Measurements from ENCODE around the gene SNX20. TPM values are rescaled to one million over a fixed set of nuclear protein-coding genes. Genes with fewer than 3 reads are reported as not detected.

SNX20 gene
- total RNA-seq, 2 experiments from 2014 or later = 60.0 to 72.1 TPM

GRCh38 chr16:50683689-50684374 is 2.7 kb upstream of the SNX20 start:
- peak; percentile 90 for DNase-seq
- CTCF ChIA-PET = interaction anchor here (1.2 to 4.8 kb wide), 9 partner anchors 12 to 123 kb away, joined by 3 to 46 read pairs (median 8); no protein-coding TSS in a partner anchor
- Mint-ChIP-seq H3K27me3 (no peaks in the 10 kb centered on the region), H3K4me3 (peak overlapping the region; percentile 60), H3K36me3 (peaks cover 15% of the 10 kb centered on the region), H3K9me3 (ENCODE audit: low read depth) (no peaks in the 10 kb centered on the region), H3K4me1 (peaks cover 66% of the 10 kb centered on the region), H3K27ac (peak overlapping the region; percentile 89)
- ATAC-seq = peak; percentile 59

GRCh38 chr16:50680556-50680893 is 587 bp downstream of the SNX20 start:
- Mint-ChIP-seq H3K36me3 (peaks cover 45% of the 10 kb centered on the region), H3K27ac (peak overlapping the region; percentile 93), H3K27me3 (no peaks in the 10 kb centered on the region), H3K4me1 (peaks cover 80% of the 10 kb centered on the region), H3K4me3 (peak overlapping the region; percentile 81), H3K9me3 (ENCODE audit: low read depth) (no peaks in the 10 kb centered on the region)
- CTCF ChIA-PET = interaction anchor here (1.1 to 8.8 kb wide), 8 partner anchors 9 to 353 kb away, joined by 3 to 140 read pairs (median 10); no protein-coding TSS in a partner anchor
- no peak for ATAC-seq
- no peak for DNase-seq

- CTCF ChIA-PET = interaction anchor here (1.1 to 8.8 kb wide), 8 partner anchors 8 to 655 kb away, joined by 3 to 140 read pairs (median 10); partner anchors contain the start of gene CNEP1R1
- Mint-ChIP-seq H3K27me3 (no peaks in the 10 kb centered on the region), H3K27ac (peak overlapping the region; percentile 93), H3K9me3 (ENCODE audit: low read depth) (no peaks in the 10 kb centered on the region), H3K4me3 (peak overlapping the region; percentile 81), H3K36me3 (peaks cover 51% of the 10 kb centered on the region), H3K4me1 (peaks cover 75% of the 10 kb centered on the region)
- no peak for DNase-seq
- ATAC-seq = no peak
Observed at GRCh38 chr16:50679676-50680555, 1.2 kb downstream of the SNX20 start.

- DNase-seq (no peak), ATAC-seq (no peak)
- H3K27me3 Mint-ChIP-seq = no peaks in the 10 kb centered on the region
- H3K9me3 Mint-ChIP-seq (ENCODE audit: low read depth) = no peaks in the 10 kb centered on the region
- peaks cover 70% of the 10 kb centered on the region for H3K4me1 Mint-ChIP-seq
- CTCF ChIA-PET = interaction anchor here (1.3 to 8.8 kb wide), 8 partner anchors 8 to 654 kb away, joined by 3 to 140 read pairs (median 13); partner anchors contain the start of genes CNEP1R1 and CYLD
- peak overlapping the region; percentile 81 for H3K4me3 Mint-ChIP-seq
- H3K36me3 Mint-ChIP-seq = peaks cover 58% of the 10 kb centered on the region
- H3K27ac Mint-ChIP-seq = peak overlapping the region; percentile 93
Observed at GRCh38 chr16:50679266-50679665, 1.8 kb downstream of the SNX20 start.

- Mint-ChIP-seq H3K4me1 (peaks cover 63% of the 10 kb centered on the region), H3K27me3 (no peaks in the 10 kb centered on the region), H3K36me3 (peaks cover 64% of the 10 kb centered on the region), H3K27ac (peak overlapping the region; percentile 70), H3K4me3 (peak overlapping the region; percentile 28), H3K9me3 (ENCODE audit: low read depth) (peaks cover 3% of the 10 kb centered on the region)
- ATAC-seq (no peak), DNase-seq (no peak)
- CTCF ChIA-PET = interaction anchor here (0.7 to 8.8 kb wide), 9 partner anchors 12 to 653 kb away, joined by 3 to 140 read pairs (median 4); partner anchors contain the start of genes CNEP1R1 and CYLD
Observed at GRCh38 chr16:50678531-50678930, 2.6 kb downstream of the SNX20 start.

GRCh38 chr16:50677351-50677750 is 3.8 kb downstream of the SNX20 start:
- Mint-ChIP-seq H3K27me3 (no peaks in the 10 kb centered on the region), H3K9me3 (ENCODE audit: low read depth) (peaks cover 9% of the 10 kb centered on the region), H3K4me1 (peaks cover 52% of the 10 kb centered on the region), H3K4me3 (no peak overlapping the region), H3K36me3 (peaks cover 73% of the 10 kb centered on the region), H3K27ac (peak overlapping the region; percentile 61)
- no peak for ATAC-seq
- CTCF ChIA-PET = interaction anchor here (0.5 to 8.8 kb wide), 6 partner anchors 11 to 128 kb away, joined by 3 to 140 read pairs (median 6); no protein-coding TSS in a partner anchor
- no peak for DNase-seq

GRCh38 chr16:50676684-50677225 is 4.4 kb downstream of the SNX20 start:
- Mint-ChIP-seq H3K36me3 (peaks cover 79% of the 10 kb centered on the region), H3K4me3 (no peak overlapping the region), H3K27ac (peak overlapping the region; percentile 56), H3K4me1 (peaks cover 47% of the 10 kb centered on the region), H3K9me3 (ENCODE audit: low read depth) (peaks cover 9% of the 10 kb centered on the region), H3K27me3 (no peaks in the 10 kb centered on the region)
- DNase-seq (no peak), ATAC-seq (no peak)
- CTCF ChIA-PET = interaction anchor here (0.5 to 8.8 kb wide), 5 partner anchors 10 to 130 kb away, joined by 3 to 140 read pairs (median 4); no protein-coding TSS in a partner anchor

- no peaks in the 10 kb centered on the region for H3K27me3 Mint-ChIP-seq
- peaks cover 12% of the 10 kb centered on the region for H3K9me3 Mint-ChIP-seq (ENCODE audit: low read depth)
- no peak for DNase-seq
- H3K36me3 Mint-ChIP-seq = peaks cover 87% of the 10 kb centered on the region
- no peak overlapping the region for H3K4me3 Mint-ChIP-seq
- no peak overlapping the region for H3K27ac Mint-ChIP-seq
- CTCF ChIA-PET = interaction anchor here (0.8 to 8.8 kb wide), 8 partner anchors 9 to 464 kb away, joined by 3 to 140 read pairs (median 4); no protein-coding TSS in a partner anchor
- no peak for ATAC-seq
- H3K4me1 Mint-ChIP-seq = peaks cover 45% of the 10 kb centered on the region
Observed at GRCh38 chr16:50675686-50676610, 5.2 kb downstream of the SNX20 start.

GRCh38 chr16:50674831-50675230 is 6.3 kb downstream of the SNX20 start:
- no peak for ATAC-seq
- peaks cover 40% of the 10 kb centered on the region for H3K4me1 Mint-ChIP-seq
- H3K27ac Mint-ChIP-seq = no peak overlapping the region
- H3K4me3 Mint-ChIP-seq = no peak overlapping the region
- CTCF ChIA-PET = interaction anchor here (1.1 to 8.8 kb wide), 5 partner anchors 8 to 463 kb away, joined by 3 to 140 read pairs (median 5); no protein-coding TSS in a partner anchor
- peaks cover 12% of the 10 kb centered on the region for H3K9me3 Mint-ChIP-seq (ENCODE audit: low read depth)
- peaks cover 89% of the 10 kb centered on the region for H3K36me3 Mint-ChIP-seq
- H3K27me3 Mint-ChIP-seq = no peaks in the 10 kb centered on the region
- no peak for DNase-seq

GRCh38 chr16:50673496-50674275 is 7.4 kb downstream of the SNX20 start:
- Mint-ChIP-seq H3K9me3 (ENCODE audit: low read depth) (peaks cover 12% of the 10 kb centered on the region), H3K36me3 (peaks cover 82% of the 10 kb centered on the region), H3K4me1 (peaks cover 34% of the 10 kb centered on the region), H3K27ac (no peak overlapping the region), H3K4me3 (no peak overlapping the region), H3K27me3 (no peaks in the 10 kb centered on the region)
- ATAC-seq (no peak), DNase-seq (no peak)
- CTCF ChIA-PET = interaction anchor here (1.6 to 8.8 kb wide), 3 partner anchors 7 to 133 kb away, joined by 4 to 140 read pairs (median 45); no protein-coding TSS in a partner anchor

GRCh38 chr16:50671644-50672260 is 9.4 kb downstream of the SNX20 start:
- DNase-seq = peak; percentile 76
- no peak for ATAC-seq
- CTCF ChIA-PET = interaction anchor here (0.8 to 10.0 kb wide), 20 partner anchors 9 to 647 kb away, joined by 3 to 252 read pairs (median 4); partner anchors contain the start of genes CNEP1R1, CYLD and SNX20
- H3K4me3 Mint-ChIP-seq = no peak overlapping the region
- H3K27ac Mint-ChIP-seq = peak overlapping the region; percentile 9
- H3K36me3 Mint-ChIP-seq = peaks cover 67% of the 10 kb centered on the region
- H3K27me3 Mint-ChIP-seq = no peaks in the 10 kb centered on the region
- peaks cover 12% of the 10 kb centered on the region for H3K9me3 Mint-ChIP-seq (ENCODE audit: low read depth)
- H3K4me1 Mint-ChIP-seq = peaks cover 36% of the 10 kb centered on the region
